ENCODE data around the gene CDON.

Gene CDON

DNA sequence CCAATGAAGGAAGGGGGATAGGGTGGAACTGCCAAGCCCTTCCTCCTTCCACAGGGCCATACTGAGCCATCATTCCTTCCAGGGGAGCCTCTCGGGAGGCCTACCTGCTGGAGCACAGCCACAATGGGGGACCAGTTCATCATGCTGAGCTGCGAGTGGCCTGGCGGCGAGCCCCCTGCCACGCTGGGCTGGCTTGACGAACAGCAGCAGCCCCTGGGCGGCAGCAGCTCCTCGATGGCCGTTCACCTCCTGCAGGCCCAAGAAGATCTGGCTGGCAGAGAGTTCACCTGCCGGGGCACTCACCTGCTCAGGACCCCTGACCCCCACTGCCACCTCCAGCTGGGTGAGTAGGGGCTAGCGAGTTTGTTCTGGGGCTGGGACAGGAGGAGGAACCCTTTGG is 110.9 kb downstream of the CDON start:
- Histone ChIP-seq H3K36me3 (ENCODE audit: control insufficient read depth, insufficient read depth, low read length) (peaks cover 13% of the 10 kb centered on the region), H3K27me3 (ENCODE audit: control insufficient read depth, insufficient read depth, low read length, poor library complexity, severe bottlenecking) (no peaks in the 10 kb centered on the region), H3K4me3 (ENCODE audit: insufficient read depth, low read depth, low read length) (no peak overlapping the region), H3K9me3 (ENCODE audit: control insufficient read depth, low read length) (no peaks in the 10 kb centered on the region), H3K27ac (ENCODE audit: insufficient read depth, low read depth, low read length, poor library complexity, severe bottlenecking) (no peak overlapping the region), H3K4me1 (ENCODE audit: control insufficient read depth, insufficient read depth, low read length) (peaks cover 10% of the 10 kb centered on the region)
- WGBS, 2 experiments: 66 to 68% methylated on average over 11 of the region's 11 CpGs

- 88 to 90% methylated on average over 15 of the region's 15 CpGs for WGBS, 2 experiments
- no peak overlapping the region for H3K27ac ChIP-seq (ENCODE audit: insufficient read depth, low read depth, low read length, poor library complexity, severe bottlenecking)
- H3K27me3 ChIP-seq (ENCODE audit: control insufficient read depth, insufficient read depth, low read length, poor library complexity, severe bottlenecking): no peaks in the 10 kb centered on the region
- no peaks in the 10 kb centered on the region for H3K9me3 ChIP-seq (ENCODE audit: control insufficient read depth, low read length)
- H3K4me1 ChIP-seq (ENCODE audit: control insufficient read depth, insufficient read depth, low read length): peaks cover 10% of the 10 kb centered on the region
- peaks cover 6% of the 10 kb centered on the region for H3K36me3 ChIP-seq (ENCODE audit: control insufficient read depth, insufficient read depth, low read length)
- no peak overlapping the region for H3K4me3 ChIP-seq (ENCODE audit: insufficient read depth, low read depth, low read length)
These were observed 111.7 kb downstream of the CDON start for GRCh38 chr11:125950696-125951651.

DNA sequence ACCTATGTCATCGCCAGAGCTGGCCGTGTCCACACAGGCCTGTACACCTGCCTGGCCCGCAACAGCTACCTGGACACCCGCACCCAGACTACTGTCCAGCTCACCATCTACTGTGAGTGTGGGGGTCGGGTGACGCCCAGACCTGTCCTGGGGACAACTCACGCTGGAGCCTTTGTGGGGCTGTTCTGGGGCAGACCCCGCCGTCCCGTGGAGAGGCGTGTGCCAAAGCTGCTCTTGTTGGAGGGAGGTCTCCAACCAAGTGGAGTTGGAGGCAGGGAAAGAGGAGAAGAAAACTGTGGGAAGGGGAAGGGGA is 112.5 kb downstream of the CDON start:
- H3K9me3 ChIP-seq (ENCODE audit: control insufficient read depth, low read length): no peaks in the 10 kb centered on the region
- peaks cover 10% of the 10 kb centered on the region for H3K4me1 ChIP-seq (ENCODE audit: control insufficient read depth, insufficient read depth, low read length)
- WGBS, 2 experiments: 95 to 96% methylated on average over 11 of the region's 11 CpGs
- no peak overlapping the region for H3K4me3 ChIP-seq (ENCODE audit: insufficient read depth, low read depth, low read length)
- H3K27me3 ChIP-seq (ENCODE audit: control insufficient read depth, insufficient read depth, low read length, poor library complexity, severe bottlenecking): no peaks in the 10 kb centered on the region
- no peak overlapping the region for H3K27ac ChIP-seq (ENCODE audit: insufficient read depth, low read depth, low read length, poor library complexity, severe bottlenecking)
- H3K36me3 ChIP-seq (ENCODE audit: control insufficient read depth, insufficient read depth, low read length): no peaks in the 10 kb centered on the region

DNA sequence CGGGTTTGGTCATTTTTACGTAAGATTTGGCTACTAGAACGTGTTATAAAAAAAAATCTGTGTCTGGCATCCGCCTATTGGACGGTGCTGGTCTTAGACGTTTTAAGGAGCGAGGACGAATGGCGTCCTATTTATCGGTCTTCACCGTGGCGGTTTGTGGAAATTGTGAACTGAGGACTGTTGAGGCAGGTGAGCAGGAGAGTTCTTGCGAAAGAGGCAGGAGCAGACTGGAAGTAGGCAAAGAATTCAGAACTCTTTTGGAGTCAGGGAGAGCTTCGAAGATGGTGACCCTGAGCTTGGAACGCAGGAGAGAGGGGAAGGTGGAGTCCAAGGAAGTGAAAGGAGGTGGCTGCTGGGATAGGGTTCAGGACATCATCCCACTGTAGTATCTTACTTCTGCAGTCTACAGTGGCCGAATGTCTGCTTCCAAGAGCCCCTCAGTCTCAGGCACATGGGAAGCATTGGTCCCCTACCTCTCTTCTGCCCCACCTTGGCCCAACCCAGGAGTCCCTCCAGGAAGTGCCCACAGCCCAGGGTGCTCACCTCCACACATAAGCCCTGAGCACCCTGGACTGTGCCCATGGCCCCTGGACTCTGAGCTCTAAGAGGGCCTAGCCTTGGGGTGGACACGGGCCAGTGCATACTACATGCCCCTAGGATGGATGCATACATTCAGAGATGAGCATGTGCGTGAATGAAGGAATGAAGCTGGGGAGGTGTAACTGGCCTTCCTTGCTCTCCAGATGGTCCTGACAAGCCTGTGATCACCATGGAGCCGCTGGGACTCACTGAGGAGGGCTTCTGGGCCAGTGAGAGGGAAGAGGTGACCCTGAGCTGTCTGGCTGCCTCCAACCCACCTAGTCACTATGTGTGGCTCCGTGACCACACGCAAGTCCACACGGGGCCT is 113.1 kb downstream of the CDON start:
- Histone ChIP-seq H3K27me3 (ENCODE audit: control insufficient read depth, insufficient read depth, low read length, poor library complexity, severe bottlenecking) (no peaks in the 10 kb centered on the region), H3K27ac (ENCODE audit: insufficient read depth, low read depth, low read length, poor library complexity, severe bottlenecking) (no peak overlapping the region), H3K36me3 (ENCODE audit: control insufficient read depth, insufficient read depth, low read length) (no peaks in the 10 kb centered on the region), H3K4me1 (ENCODE audit: control insufficient read depth, insufficient read depth, low read length) (peaks cover 14% of the 10 kb centered on the region), H3K4me3 (ENCODE audit: insufficient read depth, low read depth, low read length) (no peak overlapping the region), H3K9me3 (ENCODE audit: control insufficient read depth, low read length) (no peaks in the 10 kb centered on the region)
- 92 to 94% methylated on average over 22 of the region's 22 CpGs for WGBS, 2 experiments

DNA sequence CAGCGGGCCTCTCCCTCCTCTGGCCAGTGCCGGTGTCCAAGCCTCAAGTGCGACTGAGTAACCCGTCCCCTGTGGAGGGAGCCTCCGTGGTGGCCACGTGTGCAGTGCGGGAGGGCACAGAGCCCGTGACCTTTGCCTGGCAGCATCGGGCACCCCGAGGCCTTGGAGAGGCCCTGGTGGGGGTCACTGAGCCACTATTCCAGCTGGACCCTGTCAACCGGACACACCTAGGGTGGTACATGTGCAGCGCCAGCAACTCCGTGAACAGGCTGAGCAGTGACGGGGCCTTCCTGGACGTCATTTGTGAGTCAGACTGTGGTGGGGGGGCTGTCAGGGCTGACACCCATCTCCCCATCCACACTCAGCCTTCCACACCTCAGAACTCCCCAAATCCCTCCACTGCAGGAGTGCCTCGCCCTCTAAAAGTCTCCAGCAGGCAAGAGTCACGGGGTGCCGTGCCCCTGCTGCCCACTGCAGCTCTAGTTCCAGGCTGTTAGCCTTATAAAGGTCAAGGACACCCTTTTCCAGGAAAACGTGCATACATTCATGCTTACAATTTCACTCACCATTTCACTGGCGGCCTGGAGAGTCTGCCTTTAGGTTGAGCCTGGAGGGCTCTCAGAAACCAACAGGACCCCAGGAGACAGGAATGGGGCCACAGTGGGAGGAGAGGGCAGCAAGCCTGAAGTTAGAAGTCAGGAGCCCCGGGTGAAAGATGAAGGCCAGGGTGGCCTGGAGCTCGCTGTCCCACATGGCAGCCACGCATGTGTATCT is 114.2 kb downstream of the CDON start:
- H3K27ac ChIP-seq (ENCODE audit: insufficient read depth, low read depth, low read length, poor library complexity, severe bottlenecking): no peak overlapping the region
- peaks cover 14% of the 10 kb centered on the region for H3K4me1 ChIP-seq (ENCODE audit: control insufficient read depth, insufficient read depth, low read length)
- H3K4me3 ChIP-seq (ENCODE audit: insufficient read depth, low read depth, low read length): no peak overlapping the region
- no peaks in the 10 kb centered on the region for H3K9me3 ChIP-seq (ENCODE audit: control insufficient read depth, low read length)
- H3K36me3 ChIP-seq (ENCODE audit: control insufficient read depth, insufficient read depth, low read length): no peaks in the 10 kb centered on the region
- H3K27me3 ChIP-seq (ENCODE audit: control insufficient read depth, insufficient read depth, low read length, poor library complexity, severe bottlenecking): no peaks in the 10 kb centered on the region
- 93% methylated on average over 23 of the region's 23 CpGs for WGBS, 2 experiments

- Histone ChIP-seq H3K27ac (ENCODE audit: insufficient read depth, low read depth, low read length, poor library complexity, severe bottlenecking) (no peak overlapping the region), H3K27me3 (ENCODE audit: control insufficient read depth, insufficient read depth, low read length, poor library complexity, severe bottlenecking) (no peaks in the 10 kb centered on the region), H3K4me1 (ENCODE audit: control insufficient read depth, insufficient read depth, low read length) (peaks cover 14% of the 10 kb centered on the region), H3K4me3 (ENCODE audit: insufficient read depth, low read depth, low read length) (no peak overlapping the region), H3K36me3 (ENCODE audit: control insufficient read depth, insufficient read depth, low read length) (no peaks in the 10 kb centered on the region), H3K9me3 (ENCODE audit: control insufficient read depth, low read length) (no peaks in the 10 kb centered on the region)
- 91 to 95% methylated on average over 24 of the region's 24 CpGs for WGBS, 2 experiments
These were observed 115.0 kb downstream of the CDON start for GRCh38 chr11:125947419-125948277.

GRCh38 chr11:125946712-125947418 is 115.8 kb downstream of the CDON start:
- Histone ChIP-seq H3K4me1 (ENCODE audit: control insufficient read depth, insufficient read depth, low read length) (peaks cover 14% of the 10 kb centered on the region), H3K4me3 (ENCODE audit: insufficient read depth, low read depth, low read length) (no peak overlapping the region), H3K9me3 (ENCODE audit: control insufficient read depth, low read length) (no peaks in the 10 kb centered on the region), H3K27ac (ENCODE audit: insufficient read depth, low read depth, low read length, poor library complexity, severe bottlenecking) (no peak overlapping the region), H3K27me3 (ENCODE audit: control insufficient read depth, insufficient read depth, low read length, poor library complexity, severe bottlenecking) (no peaks in the 10 kb centered on the region), H3K36me3 (ENCODE audit: control insufficient read depth, insufficient read depth, low read length) (no peaks in the 10 kb centered on the region)
- 93 to 96% methylated on average over 14 of the region's 14 CpGs for WGBS, 2 experiments

- Histone ChIP-seq H3K4me3 (ENCODE audit: insufficient read depth, low read depth, low read length) (no peak within 1 kb of the TSS), H3K27ac (ENCODE audit: insufficient read depth, low read depth, low read length, poor library complexity, severe bottlenecking) (no peak within 1 kb of the TSS), H3K36me3 (ENCODE audit: control insufficient read depth, insufficient read depth, low read length) (no peaks in the 10 kb centered on the region), H3K4me1 (ENCODE audit: control insufficient read depth, insufficient read depth, low read length) (peaks cover 13% of the 10 kb centered on the region), H3K9me3 (ENCODE audit: control insufficient read depth, low read length) (no peaks in the 10 kb centered on the region), H3K27me3 (ENCODE audit: control insufficient read depth, insufficient read depth, low read length, poor library complexity, severe bottlenecking) (no peaks in the 10 kb centered on the region)
- WGBS, 2 experiments: 90 to 91% methylated on average over 8 of the region's 8 CpGs
These were observed 116.7 kb downstream of the CDON start, which contains the start of gene VSIG10L2 for GRCh38 chr11:125945797-125946520. Gene VSIG10L2, plus strand, starts transcription at chr11:125946044. Its CDS starts 12 bp downstream, at chr11:125946056.
